Progenitor cell of endocrine pancreas (in vitro differentiated cells): ENCODE data around the gene OR14J1. TPM values are rescaled to one million over a fixed set of nuclear protein-coding genes. Genes with fewer than 3 reads are reported as not detected.
"Not testable (repeated sequence)": the region's sequence is repeated elsewhere in the genome, so short reads cannot be mapped to it uniquely, and the experiment has no call there.

ENCODE experiments used
- DNase-seq: peaks from one replicate; pipeline ENCODE4 v3.0.0; 2021; ENCODE audit warnings: low spot score; ENCODE audit not compliant: unreplicated experiment
- H3K27ac Mint-ChIP-seq: 2 replicates; pipeline ENCODE4 v1.8.0; 2021; ENCODE audit warnings: mild to moderate bottlenecking, moderate library complexity, mixed read lengths
- H3K27me3 Mint-ChIP-seq: 2 replicates; pipeline ENCODE4 v1.8.0; 2021; ENCODE audit warnings: mixed read lengths
- H3K36me3 Mint-ChIP-seq: 2 replicates; pipeline ENCODE4 v1.8.0; 2022; ENCODE audit warnings: mixed read lengths; ENCODE audit not compliant: insufficient read depth
- H3K4me1 Mint-ChIP-seq: 2 replicates; pipeline ENCODE4 v1.8.0; 2021; ENCODE audit warnings: low read depth, mixed read lengths
- H3K4me3 Mint-ChIP-seq: 2 replicates; pipeline ENCODE4 v1.8.0; 2021; ENCODE audit warnings: low read depth, mild to moderate bottlenecking, moderate library complexity, mixed read lengths
- H3K9me3 Mint-ChIP-seq: 2 replicates; pipeline ENCODE4 v1.8.0; 2021; ENCODE audit warnings: low read depth, mixed read lengths
- total RNA-seq: library from RNA; stranded (reverse); gene quantifications from 2 replicates; pipeline ENCODE4 v1.2.1, GENCODE V29; 2021
- TF ChIP-seq, protein P1 (sequence below): fragments of 200-600 bp; sonication (generic); IDR thresholded peaks from one replicate; pipeline ENCODE4 v1.5.0; 2021; ENCODE audit warnings: antibody characterized with exemption, mild to moderate bottlenecking; ENCODE audit not compliant: unreplicated experiment

Gene OR14J1
- total RNA-seq, 1 donor from 2014 or later: not detected

DNA sequence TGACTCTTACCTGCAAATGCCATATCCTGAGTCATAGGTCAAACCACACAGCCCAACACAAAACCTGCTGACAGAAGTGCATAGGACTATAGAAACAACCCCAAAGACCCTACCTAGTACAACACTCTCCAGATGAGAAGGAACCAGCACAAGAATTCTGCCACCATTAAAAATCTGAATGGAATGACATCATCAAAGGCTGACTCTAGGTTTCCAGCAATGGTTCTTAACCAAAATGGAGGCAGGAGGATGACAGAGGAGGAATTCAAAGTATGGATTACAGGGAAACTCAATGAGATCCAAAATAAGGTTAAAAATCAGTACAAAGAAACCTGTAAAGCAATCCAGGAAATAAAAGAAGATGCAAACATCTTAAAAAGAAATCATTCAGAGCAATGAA lies 31.2 kb downstream of the OR14J1 start:
- DNase-seq: no peak
- H3K4me3 Mint-ChIP-seq: no peak overlapping the region
- no peak overlapping the region for H3K27ac Mint-ChIP-seq
- H3K36me3 Mint-ChIP-seq: no peaks in the 10 kb centered on the region
- H3K27me3 Mint-ChIP-seq: no peaks in the 10 kb centered on the region
- TF ChIP-seq, protein P1, sequence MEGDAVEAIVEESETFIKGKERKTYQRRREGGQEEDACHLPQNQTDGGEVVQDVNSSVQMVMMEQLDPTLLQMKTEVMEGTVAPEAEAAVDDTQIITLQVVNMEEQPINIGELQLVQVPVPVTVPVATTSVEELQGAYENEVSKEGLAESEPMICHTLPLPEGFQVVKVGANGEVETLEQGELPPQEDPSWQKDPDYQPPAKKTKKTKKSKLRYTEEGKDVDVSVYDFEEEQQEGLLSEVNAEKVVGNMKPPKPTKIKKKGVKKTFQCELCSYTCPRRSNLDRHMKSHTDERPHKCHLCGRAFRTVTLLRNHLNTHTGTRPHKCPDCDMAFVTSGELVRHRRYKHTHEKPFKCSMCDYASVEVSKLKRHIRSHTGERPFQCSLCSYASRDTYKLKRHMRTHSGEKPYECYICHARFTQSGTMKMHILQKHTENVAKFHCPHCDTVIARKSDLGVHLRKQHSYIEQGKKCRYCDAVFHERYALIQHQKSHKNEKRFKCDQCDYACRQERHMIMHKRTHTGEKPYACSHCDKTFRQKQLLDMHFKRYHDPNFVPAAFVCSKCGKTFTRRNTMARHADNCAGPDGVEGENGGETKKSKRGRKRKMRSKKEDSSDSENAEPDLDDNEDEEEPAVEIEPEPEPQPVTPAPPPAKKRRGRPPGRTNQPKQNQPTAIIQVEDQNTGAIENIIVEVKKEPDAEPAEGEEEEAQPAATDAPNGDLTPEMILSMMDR: no peak
- no peaks in the 10 kb centered on the region for H3K9me3 Mint-ChIP-seq
- H3K4me1 Mint-ChIP-seq: no peaks in the 10 kb centered on the region

DNA sequence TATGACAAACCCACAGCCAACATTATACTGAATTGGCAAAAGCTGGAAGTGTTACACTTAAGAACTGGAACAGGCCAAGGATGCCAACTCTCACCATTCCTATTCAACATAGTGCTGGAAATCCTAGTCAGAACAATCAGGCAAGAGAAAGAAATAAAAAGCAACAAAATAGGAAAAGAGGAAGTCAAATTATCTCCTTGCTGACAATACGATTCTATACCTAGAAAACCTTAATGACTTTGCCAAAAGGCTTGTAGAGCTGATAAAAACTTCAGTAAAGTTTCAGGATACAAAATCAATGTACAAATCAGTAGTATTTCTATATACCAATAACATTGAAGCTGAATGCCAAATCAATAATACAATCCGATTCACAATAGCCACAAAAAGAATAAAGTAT lies 34.8 kb downstream of the OR14J1 start:
- Mint-ChIP-seq H3K27ac (no peak overlapping the region), H3K36me3 (no peaks in the 10 kb centered on the region), H3K9me3 (no peaks in the 10 kb centered on the region), H3K4me3 (no peak overlapping the region), H3K27me3 (peaks cover 6% of the 10 kb centered on the region), H3K4me1 (no peaks in the 10 kb centered on the region)
- TF ChIP-seq, protein P1: no peak
- no peak for DNase-seq

DNA sequence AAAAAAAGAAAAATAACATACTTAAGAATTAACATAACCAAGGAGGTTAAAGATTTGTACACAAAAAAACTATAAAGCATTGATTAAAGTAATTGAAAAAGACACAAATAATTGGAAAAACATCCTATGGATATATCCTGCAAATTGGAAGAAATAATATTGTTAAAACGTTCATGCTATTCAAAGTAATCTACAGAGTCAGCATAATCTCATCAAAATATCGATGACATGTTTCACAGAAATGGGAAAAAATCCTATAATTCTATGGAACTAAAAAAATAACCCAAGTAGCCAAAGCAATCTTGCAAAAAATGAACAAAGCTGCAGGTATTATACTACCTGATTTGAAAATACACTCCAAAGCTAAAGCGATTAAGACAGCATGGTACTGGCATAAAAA lies 43.9 kb downstream of the OR14J1 start:
- H3K4me1 Mint-ChIP-seq: no peaks in the 10 kb centered on the region
- H3K27ac Mint-ChIP-seq: no peak overlapping the region
- no peaks in the 10 kb centered on the region for H3K36me3 Mint-ChIP-seq
- no peaks in the 10 kb centered on the region for H3K27me3 Mint-ChIP-seq
- H3K9me3 Mint-ChIP-seq: no peaks in the 10 kb centered on the region
- DNase-seq: no peak
- H3K4me3 Mint-ChIP-seq: no peak overlapping the region
- TF ChIP-seq, protein P1: no peak

DNA sequence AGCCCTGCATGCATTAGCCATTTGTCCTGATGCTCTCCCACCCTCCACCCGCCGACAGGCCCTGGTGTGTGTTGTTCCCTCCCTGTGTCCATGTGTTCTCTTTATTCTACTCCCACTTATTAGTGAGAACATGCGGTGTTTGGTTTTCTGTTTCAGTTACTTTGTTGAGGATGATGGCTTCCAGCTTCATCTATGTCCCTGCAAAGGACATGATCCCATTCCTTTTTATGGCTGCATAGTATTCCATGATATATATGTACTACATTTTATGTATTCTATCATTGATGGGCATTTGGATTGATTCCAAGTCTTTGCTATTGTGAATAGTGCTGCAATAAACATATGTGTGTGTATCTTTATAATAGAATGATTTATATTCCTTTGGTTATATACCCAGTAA lies 47.8 kb downstream of the OR14J1 start:
- not testable (repeated sequence) for DNase-seq, H3K4me3 Mint-ChIP-seq, H3K36me3 Mint-ChIP-seq, H3K27me3 Mint-ChIP-seq, H3K4me1 Mint-ChIP-seq, H3K27ac Mint-ChIP-seq
- peaks cover 20% of the 10 kb centered on the region for H3K9me3 Mint-ChIP-seq

DNA sequence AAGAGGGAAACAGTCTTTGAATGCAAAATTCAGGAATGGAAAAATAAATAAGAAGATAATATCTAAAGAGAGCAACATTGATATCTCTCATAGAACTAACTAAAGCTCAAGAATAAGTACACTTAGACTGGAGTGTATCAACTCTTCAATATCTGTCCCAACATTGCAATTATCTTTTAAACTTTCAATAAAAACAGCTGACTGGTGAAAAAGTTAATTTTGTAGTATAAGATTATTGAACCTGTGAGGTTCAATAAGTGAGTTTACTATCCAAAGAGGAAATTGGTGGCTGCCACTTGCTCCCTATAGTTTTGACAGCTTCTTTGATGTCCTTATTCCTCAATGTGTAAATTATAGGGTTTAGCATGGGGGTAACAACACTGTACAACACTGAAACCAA lies 53.5 kb downstream of the OR14J1 start:
- Mint-ChIP-seq H3K4me3 (no peak overlapping the region), H3K36me3 (no peaks in the 10 kb centered on the region), H3K9me3 (peaks cover 20% of the 10 kb centered on the region), H3K27ac (no peak overlapping the region), H3K27me3 (peaks cover 4% of the 10 kb centered on the region), H3K4me1 (no peaks in the 10 kb centered on the region)
- TF ChIP-seq, protein P1: no peak
- no peak for DNase-seq

DNA sequence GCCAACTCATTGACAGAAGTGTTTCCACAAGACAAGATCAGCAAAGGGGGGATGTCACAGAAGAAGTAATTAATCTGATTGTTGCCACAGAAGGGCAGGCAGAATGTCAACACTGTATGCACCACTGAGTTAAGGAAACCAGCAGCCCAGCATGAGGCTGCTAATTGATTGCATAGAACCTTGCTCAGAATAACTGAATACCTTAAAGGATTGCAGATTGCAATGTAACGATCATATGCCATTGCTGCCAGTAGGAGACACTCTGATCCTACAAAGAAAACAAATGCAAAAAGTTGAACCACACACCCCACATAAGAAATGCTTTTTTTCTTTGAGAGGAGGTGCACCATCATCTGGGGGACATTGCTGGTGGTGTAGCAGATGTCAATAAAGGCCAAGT lies 54.1 kb downstream of the OR14J1 start:
- H3K9me3 Mint-ChIP-seq: peaks cover 20% of the 10 kb centered on the region

More for the DNA sequence above, 54.1 kb downstream of the OR14J1 start:
- Mint-ChIP-seq H3K4me1 (no peaks in the 10 kb centered on the region), H3K4me3 (no peak overlapping the region), H3K27ac (no peak overlapping the region), H3K36me3 (no peaks in the 10 kb centered on the region), H3K27me3 (peaks cover 4% of the 10 kb centered on the region)
- TF ChIP-seq, protein P1: no peak
- no peak for DNase-seq

Other genes starting within 250 kb of the OR14J1 start
- not detected in 2 replicates for gene OR2B3, start 214.4 kb upstream of the OR14J1 start, total RNA-seq
- gene OR2J1, start 202.2 kb upstream of the OR14J1 start, total RNA-seq: not detected in 2 replicates
- not detected in 2 replicates for gene OR2J3, start 193.6 kb upstream of the OR14J1 start, total RNA-seq
- not detected in 2 replicates for gene OR2J2, start 130.8 kb upstream of the OR14J1 start, total RNA-seq
- not detected in 2 replicates for gene OR5V1, start 67.2 kb downstream of the OR14J1 start, total RNA-seq
- gene OR12D3, start 73.6 kb downstream of the OR14J1 start, total RNA-seq: not detected in 2 replicates
- not detected in 2 replicates for gene OR12D2, start 93.9 kb downstream of the OR14J1 start, total RNA-seq
- gene OR12D1, start 113.2 kb downstream of the OR14J1 start, total RNA-seq: not detected in 2 replicates
- not detected in 2 replicates for gene OR10C1, start 137.6 kb downstream of the OR14J1 start, total RNA-seq
- gene OR11A1, start 155.4 kb downstream of the OR14J1 start, total RNA-seq: not detected in 2 replicates
- gene OR2H1, start 155.5 kb downstream of the OR14J1 start, total RNA-seq: not detected in 2 replicates
- not detected in 2 replicates for gene MAS1L, start 186.3 kb downstream of the OR14J1 start, total RNA-seq